Heart left ventricle (tissue), 16 donors: ENCODE measurements around the gene C1orf50. TPM values are rescaled to one million over a fixed set of nuclear protein-coding genes. Genes with fewer than 3 reads are reported as not detected.
"Not testable (repeated sequence)": the region's sequence is repeated elsewhere in the genome, so short reads cannot be mapped to it uniquely, and the experiment has no call there.

Experiments used
- ATAC-seq, 4 donors: fragments of 200-7000 bp; cut with Tn5 transposase; one replicate each; pipeline ENCODE4 v1.9.1; 2020 to 2022; ENCODE audit warnings: moderate library complexity in 4 of 4, mild to moderate bottlenecking in 3 of 4, moderate number of reproducible peaks in 1 of 4
- DNase-seq, 5 donors: peaks; one replicate each; pipeline ENCODE4 v3.0.0-alpha.2; 2020
- H3K27ac ChIP-seq, 12 donors: fragments of 200-600 bp; sonication (generic) in 4 of 12; one replicate each; pipeline versions ENCODE4 v1.5.0 to v1.8.0; 2016 to 2022; ENCODE audit warnings: mild to moderate bottlenecking in 2 of 12
- H3K27me3 ChIP-seq, 9 donors: fragments of 200-600 bp; sonication (generic) in 2 of 9; one replicate each; pipeline versions ENCODE4 v1.5.1 to v1.8.0; 2016 to 2022; ENCODE audit warnings: mild to moderate bottlenecking in 3 of 9
- H3K36me3 ChIP-seq, 9 donors: fragments of 200-600 bp; sonication (generic) in 2 of 9; one replicate each; pipeline versions ENCODE4 v1.5.0 to v1.8.0; 2018 to 2022; ENCODE audit warnings: mild to moderate bottlenecking in 2 of 9
- H3K4me1 ChIP-seq, 12 donors: fragments of 200-600 bp; sonication (generic) in 4 of 12; one replicate each; pipeline versions ENCODE4 v1.5.0 to v1.8.0; 2016 to 2022; ENCODE audit warnings: mild to moderate bottlenecking in 3 of 12
- H3K4me3 ChIP-seq, 12 donors: fragments of 200-600 bp; sonication (generic) in 4 of 12; one replicate each; pipeline versions ENCODE4 v1.5.0 to v1.8.0; 2017 to 2022; ENCODE audit warnings: mild to moderate bottlenecking in 9 of 12, moderate library complexity in 4 of 12
- H3K9me3 ChIP-seq, 12 donors: fragments of 200-600 bp; sonication (generic) in 4 of 12; one replicate each; pipeline versions ENCODE4 v1.5.0 to v1.8.0; 2016 to 2022; ENCODE audit warnings: mild to moderate bottlenecking in 1 of 12
- POLR2A ChIP-seq, 2 donors: fragments of 450-650 bp; IDR thresholded peaks; one replicate each; pipeline ENCODE4 v1.6.1; 2017; ENCODE audit warnings: antibody characterized with exemption in 2 of 2, mild to moderate bottlenecking in 2 of 2, moderate library complexity in 2 of 2
- WGBS, 4 donors: extraction: QIAGEN DNeasy Blood & Tissue Kit in 2 of 4; methylation state at CpG; one replicate each; pipeline versions ENCODE4 v1.1.5 to v1.1.7; 2013 to 2018; 5-methylcytosine and 5-hydroxymethylcytosine counted together
- intact Hi-C, 10 donors: fragments of 100-400 bp; cut with DNase I; formaldehyde crosslinking; loops; one replicate each; pipeline versions ENCODE4 v1.11.1 to v1.14.2; 2022
- polyA plus RNA-seq, 2 donors: library from polyadenylated mRNA; stranded (reverse); fragments of 200-250 nt; gene quantifications; one replicate each; pipeline ENCODE4 v1.2.3, GENCODE V29; 2013
- total RNA-seq, 9 donors: library from RNA; depleted of rRNA in 2 of 9; stranded (reverse); fragments of >200 nt in 2 of 9; fragmentation: NEBNext Ultra II Directional in 3 of 9; extraction: Animal tissue kit (Norgen Biotek cat#: 25700) in 3 of 9; gene quantifications; one replicate each; pipeline versions ENCODE4 v1.1.0 to v1.2.4, GENCODE V29; 2016 to 2023
- TF ChIP-seq, protein P1 (sequence below), 12 donors: fragments of 200-600 bp; sonication (generic) in 4 of 12; IDR thresholded peaks; one replicate each; pipeline versions ENCODE4 v1.5.0 to v1.8.0; 2018 to 2022; ENCODE audit warnings: antibody characterized with exemption in 12 of 12, mild to moderate bottlenecking in 5 of 12
- donor health status: ischemic (EF 13 %, LVEDD 7.1; RV severe dilation, severe dysfunction).
- donor health status: healthy with polysubstance abuse.
- donor health status: DM: no; HTN: yes; CAD: no.
- donor health status: DM: no; HTN: no; CAD: no.
- donor health status: ischemic (EF 25% LVEDD 6.9; RV normal size, moderate dysfunction).
- donor health status: ischemic (EF 25% LVEDD 5.7; RV mildly dilated, moderate dysfunction).
- donor health status: healthy.
- donor health status: DM: yes; HTN: yes; CAD: no.
- donor health status: ischemic (EF 35%, LVEDD 5.7; RV mildly dilated, moderate dysfunction).
- donor health status: nonischemic (EF 11% LVEDD 7.7; RV severe dilation, severe dysfunction).
- donor health status: DM: yes; HTN: yes; CAD: no.
- donor health status: PGD.
- donor health status: ischemic (EF 29% LVEDD 5.4; RV normal size, mild dysfunction).
- donor health status: nonischemic (EF 23%, LVEDD 6.1; RV moderate dilation, normal function).

Gene C1orf50
- total and polyA plus RNA-seq, 11 donors, result 3.0 to 9.2 (median 5.6) TPM

DNA sequence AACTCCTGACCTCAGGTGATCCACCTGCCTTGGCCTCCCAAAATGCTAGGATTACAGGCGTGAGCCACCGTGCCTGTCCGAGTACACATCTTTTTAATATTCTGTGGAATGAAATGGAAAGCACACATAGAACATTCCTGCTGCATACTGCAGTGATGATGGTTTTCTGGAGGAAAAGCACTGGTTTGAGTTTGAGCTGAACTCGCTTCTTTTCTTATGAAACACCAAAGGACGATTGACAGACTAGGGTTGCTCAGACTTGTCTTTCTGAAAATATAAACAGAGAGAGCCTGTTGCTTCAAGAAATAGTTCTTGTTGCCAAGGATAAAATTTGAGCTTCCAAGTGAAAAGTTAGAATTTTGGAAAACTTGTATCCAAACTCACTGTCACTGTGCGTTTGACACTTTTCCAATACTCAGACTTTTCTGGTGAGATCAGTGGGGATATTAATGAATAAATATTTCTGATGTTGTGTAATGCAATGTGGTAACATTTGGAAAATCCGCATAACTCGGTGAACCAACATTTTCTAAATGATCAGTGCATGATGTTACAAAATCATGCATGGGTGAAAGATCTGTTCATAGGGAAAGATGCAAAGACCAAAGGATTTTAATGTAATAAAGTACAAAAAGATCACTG lies 34.9 kb downstream of the C1orf50 start:
- Histone ChIP-seq H3K27ac (no peak overlapping the region), H3K27me3 (no peaks in the 10 kb centered on the region), H3K4me1 (peaks cover 0 to 8% (median 0%) of the 10 kb centered on the region in 12 donors), H3K9me3 (no peaks in the 10 kb centered on the region), H3K36me3 (peaks cover 0 to 19% (median 4%) of the 10 kb centered on the region in 9 donors), H3K4me3 (no peak overlapping the region)
- intact Hi-C loops, result no loop called here
- TF ChIP-seq, protein P1, sequence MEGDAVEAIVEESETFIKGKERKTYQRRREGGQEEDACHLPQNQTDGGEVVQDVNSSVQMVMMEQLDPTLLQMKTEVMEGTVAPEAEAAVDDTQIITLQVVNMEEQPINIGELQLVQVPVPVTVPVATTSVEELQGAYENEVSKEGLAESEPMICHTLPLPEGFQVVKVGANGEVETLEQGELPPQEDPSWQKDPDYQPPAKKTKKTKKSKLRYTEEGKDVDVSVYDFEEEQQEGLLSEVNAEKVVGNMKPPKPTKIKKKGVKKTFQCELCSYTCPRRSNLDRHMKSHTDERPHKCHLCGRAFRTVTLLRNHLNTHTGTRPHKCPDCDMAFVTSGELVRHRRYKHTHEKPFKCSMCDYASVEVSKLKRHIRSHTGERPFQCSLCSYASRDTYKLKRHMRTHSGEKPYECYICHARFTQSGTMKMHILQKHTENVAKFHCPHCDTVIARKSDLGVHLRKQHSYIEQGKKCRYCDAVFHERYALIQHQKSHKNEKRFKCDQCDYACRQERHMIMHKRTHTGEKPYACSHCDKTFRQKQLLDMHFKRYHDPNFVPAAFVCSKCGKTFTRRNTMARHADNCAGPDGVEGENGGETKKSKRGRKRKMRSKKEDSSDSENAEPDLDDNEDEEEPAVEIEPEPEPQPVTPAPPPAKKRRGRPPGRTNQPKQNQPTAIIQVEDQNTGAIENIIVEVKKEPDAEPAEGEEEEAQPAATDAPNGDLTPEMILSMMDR (IDR thresholded peaks at IDR 0.05), result no peak
- no peak for TF ChIP-seq POLR2A (IDR thresholded peaks at IDR 0.05)
- 72 to 88% (median 83%) methylated on average over 8 of the region's 8 CpGs for WGBS, 4 donors
- DNase-seq (no peak), ATAC-seq (no peak)

DNA sequence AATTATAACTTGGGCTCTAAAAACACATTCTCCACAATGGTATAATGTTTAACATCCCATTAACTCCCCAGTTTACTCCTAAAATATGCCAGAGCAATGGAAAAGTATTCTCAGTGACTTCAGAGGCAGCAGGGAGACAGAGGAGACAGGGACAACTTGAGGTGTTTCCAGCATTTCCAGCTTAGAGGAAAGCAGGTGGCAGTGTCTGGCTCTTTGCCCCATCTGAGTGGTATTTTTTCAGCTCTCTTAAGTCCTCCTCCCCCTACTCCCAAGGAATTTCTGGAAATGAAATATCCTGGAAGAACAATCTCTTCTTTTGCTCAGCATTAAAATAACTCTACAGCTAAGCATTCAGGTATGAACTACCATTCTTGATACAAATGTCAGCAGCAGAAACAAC lies 39.1 kb downstream of the C1orf50 start:
- no peak for ATAC-seq
- no peak for TF ChIP-seq POLR2A (IDR thresholded peaks at IDR 0.05)
- TF ChIP-seq, protein P1 (IDR thresholded peaks at IDR 0.05), result no peak
- Histone ChIP-seq H3K27me3 (no peaks in the 10 kb centered on the region), H3K27ac (no peak overlapping the region), H3K36me3 (peaks cover 0 to 31% (median 7%) of the 10 kb centered on the region in 9 donors), H3K4me3 (no peak overlapping the region), H3K9me3 (no peaks in the 10 kb centered on the region), H3K4me1 (peaks cover 0 to 8% (median 0%) of the 10 kb centered on the region in 12 donors)
- no peak for DNase-seq
- intact Hi-C loops, result no loop called here

DNA sequence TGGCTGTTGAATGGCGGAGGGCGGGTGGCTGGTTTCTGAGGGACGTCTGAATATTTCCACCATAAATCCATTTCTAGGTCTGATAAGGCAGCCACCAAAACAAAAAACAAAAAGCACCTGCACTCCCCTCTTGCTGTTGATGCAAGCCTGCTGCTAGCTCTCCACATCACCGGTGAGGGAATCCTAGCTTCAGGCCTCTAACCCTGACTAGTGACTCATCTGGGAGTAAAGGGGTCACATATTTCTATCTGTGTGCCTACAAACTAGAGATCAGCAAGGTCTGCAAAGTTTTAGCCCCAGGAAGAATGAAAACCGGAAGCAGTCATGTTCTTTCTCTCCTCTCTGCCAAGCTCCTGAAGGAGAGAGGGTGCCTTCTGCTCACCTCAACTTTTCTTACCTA lies 39.5 kb downstream of the C1orf50 start:
- H3K36me3 ChIP-seq, result peaks cover 0 to 31% (median 9%) of the 10 kb centered on the region in 9 donors
- H3K9me3 ChIP-seq, result no peaks in the 10 kb centered on the region
- TF ChIP-seq POLR2A (IDR thresholded peaks at IDR 0.05), result no peak
- TF ChIP-seq, protein P1 (IDR thresholded peaks at IDR 0.05), result no peak
- no peak overlapping the region for H3K4me3 ChIP-seq
- intact Hi-C loops, result no loop called here
- no peak overlapping the region for H3K27ac ChIP-seq
- H3K4me1 ChIP-seq, result peaks cover 0 to 8% (median 0%) of the 10 kb centered on the region in 12 donors
- 86 to 92% (median 90%) methylated on average over 5 of the region's 5 CpGs for WGBS, 4 donors
- H3K27me3 ChIP-seq, result no peaks in the 10 kb centered on the region
- no peak for ATAC-seq
- no peak for DNase-seq

DNA sequence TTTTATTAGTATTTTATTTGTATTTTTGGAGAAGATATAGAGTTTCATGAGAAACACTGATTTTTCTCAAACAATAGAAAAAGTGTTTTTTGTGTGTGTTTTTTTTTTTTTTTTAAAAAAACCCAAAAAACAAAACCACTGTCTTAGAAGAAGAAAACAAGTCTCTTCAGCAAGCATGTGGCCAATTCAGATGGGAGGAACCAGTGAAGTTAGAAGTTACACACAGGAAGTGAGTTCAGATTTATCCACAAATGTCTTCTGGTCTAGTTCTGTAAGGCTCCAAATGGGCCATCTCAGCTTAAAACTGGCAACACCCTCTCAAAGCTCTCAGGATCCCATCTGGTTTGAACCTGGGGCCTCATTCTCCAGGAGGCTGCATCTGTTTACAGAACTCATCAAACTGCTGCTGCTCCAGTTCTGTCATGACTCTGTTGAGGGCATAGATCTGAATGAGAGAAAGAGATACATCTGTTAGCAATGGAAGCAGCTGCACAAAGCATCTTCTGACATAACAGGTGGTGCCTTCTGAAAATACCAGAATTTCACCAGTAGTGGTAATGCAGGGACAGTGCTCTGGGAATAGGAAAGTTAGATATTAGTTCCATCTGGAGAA lies 40.1 kb downstream of the C1orf50 start:
- Histone ChIP-seq H3K4me3 (no peak overlapping the region), H3K9me3 (no peaks in the 10 kb centered on the region), H3K4me1 (peaks cover 0 to 8% (median 0%) of the 10 kb centered on the region in 12 donors), H3K27ac (no peak overlapping the region), H3K36me3 (peaks cover 0 to 32% (median 9%) of the 10 kb centered on the region in 9 donors), H3K27me3 (no peaks in the 10 kb centered on the region)
- intact Hi-C loops, result no loop called here
- DNase-seq (no peak), ATAC-seq (peak in 2 of 4 donors; percentile 51 to 62)
- TF ChIP-seq POLR2A (IDR thresholded peaks at IDR 0.05), result no peak
- TF ChIP-seq, protein P1 (IDR thresholded peaks at IDR 0.05), result no peak

DNA sequence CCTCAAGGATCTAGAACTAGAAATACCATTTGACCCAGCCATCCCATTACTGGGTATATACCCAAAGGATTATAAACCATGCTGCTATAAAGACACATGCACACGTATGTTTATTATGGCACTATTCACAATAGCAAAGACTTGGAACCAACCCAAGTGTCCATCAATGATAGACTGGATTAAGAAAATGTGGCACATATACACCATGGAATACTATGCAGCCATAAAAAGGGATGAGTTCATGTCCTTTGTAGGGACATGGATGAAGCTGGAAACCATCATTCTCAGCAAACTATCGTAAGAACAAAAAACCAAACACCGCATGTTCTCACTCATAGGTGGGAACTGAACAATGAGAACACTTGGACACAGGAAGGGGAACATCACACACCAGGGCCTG lies 47.8 kb downstream of the C1orf50 start:
- H3K36me3 ChIP-seq, result peaks cover 0 to 24% (median 6%) of the 10 kb centered on the region in 9 donors
- 89 to 100% (median 93%) methylated on average over 3 of the region's 3 CpGs for WGBS, 4 donors
- not testable (repeated sequence) for H3K4me3 ChIP-seq, H3K9me3 ChIP-seq, DNase-seq, H3K27ac ChIP-seq, H3K27me3 ChIP-seq, ATAC-seq
- peaks cover 0 to 27% (median 17%) of the 10 kb centered on the region in 12 donors for H3K4me1 ChIP-seq
- intact Hi-C loops, result loop anchor here in 1 of 10 donors (5.0 kb wide), 1 partner anchor 48 kb away; the partner anchor contains the start of genes C1orf50 and P3H1
